ENCODE results near the gene AGO1. TPM values are rescaled to one million over a fixed set of nuclear protein-coding genes. Genes with fewer than 3 reads are reported as not detected.

AGO1 gene
- total RNA-seq, 1 donor from 2014 or later = 61.5 TPM

DNA sequence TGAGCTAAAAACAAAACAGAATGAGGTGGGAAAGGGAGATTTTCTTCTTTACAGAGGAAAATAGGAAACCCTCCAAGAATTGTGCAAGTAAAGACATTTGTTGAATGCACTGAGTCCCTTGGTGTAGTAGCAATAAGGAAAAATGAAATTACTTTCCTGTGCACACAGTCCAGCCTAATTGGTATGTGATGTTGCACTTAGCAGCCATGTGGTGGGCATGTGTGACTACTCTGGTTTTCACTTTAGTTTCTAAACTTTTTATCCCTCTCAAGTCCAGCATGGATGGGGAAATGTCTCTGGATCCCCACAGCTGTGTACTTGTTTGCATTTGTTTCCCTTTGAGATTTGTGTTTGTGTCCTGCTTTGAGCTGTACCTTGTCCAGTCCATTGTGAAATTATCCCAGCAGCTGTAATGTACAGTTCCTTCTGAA, 40.8 kb downstream of the AGO1 start:
- Mint-ChIP-seq H3K27ac (ENCODE audit: unreplicated experiment) (no peak overlapping the region), H3K36me3 (ENCODE audit: low read depth) (peaks cover 6% of the 10 kb centered on the region), H3K4me1 (no peaks in the 10 kb centered on the region), H3K27me3 (ENCODE audit: low read depth) (no peaks in the 10 kb centered on the region), H3K4me3 (no peak overlapping the region), H3K9me3 (no peaks in the 10 kb centered on the region)
- DNase-seq (ENCODE audit: low read depth, low spot score) = no peak
- TF ChIP-seq, protein P1, sequence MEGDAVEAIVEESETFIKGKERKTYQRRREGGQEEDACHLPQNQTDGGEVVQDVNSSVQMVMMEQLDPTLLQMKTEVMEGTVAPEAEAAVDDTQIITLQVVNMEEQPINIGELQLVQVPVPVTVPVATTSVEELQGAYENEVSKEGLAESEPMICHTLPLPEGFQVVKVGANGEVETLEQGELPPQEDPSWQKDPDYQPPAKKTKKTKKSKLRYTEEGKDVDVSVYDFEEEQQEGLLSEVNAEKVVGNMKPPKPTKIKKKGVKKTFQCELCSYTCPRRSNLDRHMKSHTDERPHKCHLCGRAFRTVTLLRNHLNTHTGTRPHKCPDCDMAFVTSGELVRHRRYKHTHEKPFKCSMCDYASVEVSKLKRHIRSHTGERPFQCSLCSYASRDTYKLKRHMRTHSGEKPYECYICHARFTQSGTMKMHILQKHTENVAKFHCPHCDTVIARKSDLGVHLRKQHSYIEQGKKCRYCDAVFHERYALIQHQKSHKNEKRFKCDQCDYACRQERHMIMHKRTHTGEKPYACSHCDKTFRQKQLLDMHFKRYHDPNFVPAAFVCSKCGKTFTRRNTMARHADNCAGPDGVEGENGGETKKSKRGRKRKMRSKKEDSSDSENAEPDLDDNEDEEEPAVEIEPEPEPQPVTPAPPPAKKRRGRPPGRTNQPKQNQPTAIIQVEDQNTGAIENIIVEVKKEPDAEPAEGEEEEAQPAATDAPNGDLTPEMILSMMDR (conservative IDR thresholded peaks at IDR 0.05) = no peak

DNA sequence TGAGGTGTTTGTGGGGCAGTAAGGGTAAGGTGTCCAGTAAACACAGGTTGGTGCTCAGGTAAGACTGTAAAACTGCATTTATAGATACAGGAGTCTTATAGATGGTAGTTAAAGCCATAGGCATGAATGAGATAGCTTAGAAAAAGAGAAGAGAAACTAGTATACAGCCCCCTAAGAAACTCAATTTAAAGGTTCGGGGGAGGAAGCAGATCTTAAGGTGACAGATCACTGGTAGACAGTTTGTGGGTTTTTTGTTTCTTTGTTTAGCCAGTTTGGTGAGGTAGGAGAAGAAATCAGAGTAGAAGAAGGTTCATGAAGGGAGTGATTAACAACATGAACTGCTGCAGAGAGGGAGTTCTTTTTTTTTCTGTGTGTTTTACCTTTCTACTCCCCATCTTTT, 41.8 kb downstream of the AGO1 start:
- TF ChIP-seq, protein P1 (conservative IDR thresholded peaks at IDR 0.05) = no peak

DNA sequence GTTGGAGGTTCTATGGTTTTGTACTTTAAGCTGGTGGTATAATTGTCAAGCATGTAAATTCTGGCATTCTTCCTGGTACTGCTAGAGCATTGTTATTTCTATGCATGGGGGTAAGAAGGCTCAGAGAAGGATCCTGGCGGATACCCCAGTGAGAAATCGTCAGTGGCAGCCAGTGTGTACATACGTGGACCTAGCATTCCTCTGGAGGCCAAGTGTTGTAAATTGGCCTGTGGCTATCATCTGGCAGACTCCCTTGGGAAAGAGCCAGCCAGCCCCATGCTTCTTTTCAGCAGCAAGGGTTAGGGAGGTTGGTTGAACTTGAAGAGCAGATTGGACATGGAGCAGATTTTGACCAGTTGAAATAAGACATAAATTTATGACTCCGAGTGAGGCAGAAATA, 42.7 kb downstream of the AGO1 start:
- Mint-ChIP-seq H3K36me3 (ENCODE audit: low read depth) (peaks cover 3% of the 10 kb centered on the region), H3K4me3 (peak overlapping the region; percentile 40), H3K4me1 (peaks cover 10% of the 10 kb centered on the region), H3K27me3 (ENCODE audit: low read depth) (no peaks in the 10 kb centered on the region), H3K27ac (ENCODE audit: unreplicated experiment) (no peak overlapping the region), H3K9me3 (no peaks in the 10 kb centered on the region)
- no peak for DNase-seq (ENCODE audit: low read depth, low spot score)
- TF ChIP-seq, protein P1 (conservative IDR thresholded peaks at IDR 0.05) = no peak

More for the DNA sequence above, 41.8 kb downstream of the AGO1 start:
- DNase-seq (ENCODE audit: low read depth, low spot score) = no peak
- Mint-ChIP-seq H3K4me3 (no peak overlapping the region), H3K4me1 (peaks cover 4% of the 10 kb centered on the region), H3K9me3 (no peaks in the 10 kb centered on the region), H3K27me3 (ENCODE audit: low read depth) (no peaks in the 10 kb centered on the region), H3K27ac (ENCODE audit: unreplicated experiment) (no peak overlapping the region), H3K36me3 (ENCODE audit: low read depth) (peaks cover 3% of the 10 kb centered on the region)

DNA sequence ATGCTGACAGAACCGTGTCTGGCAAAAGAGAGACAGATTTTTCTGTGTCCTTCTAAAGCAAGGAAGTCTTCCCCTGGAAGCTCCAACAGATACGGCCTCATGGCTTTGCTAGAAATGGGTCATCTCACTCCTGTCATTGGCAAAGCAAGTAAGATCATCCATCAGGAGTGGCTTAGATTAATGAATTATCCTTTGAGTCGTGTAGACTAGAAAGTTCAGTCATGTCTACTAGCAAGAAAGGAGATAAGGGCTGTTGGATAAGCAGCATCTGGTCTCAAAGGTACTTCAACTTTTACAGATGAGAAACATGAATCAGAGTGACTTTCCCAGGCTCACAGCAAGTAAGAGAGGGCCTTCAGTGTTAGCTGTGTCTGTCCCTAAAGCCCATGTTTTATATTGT, 44.5 kb downstream of the AGO1 start:
- TF ChIP-seq, protein P1 (conservative IDR thresholded peaks at IDR 0.05) = no peak
- Mint-ChIP-seq H3K9me3 (no peaks in the 10 kb centered on the region), H3K27me3 (ENCODE audit: low read depth) (no peaks in the 10 kb centered on the region), H3K27ac (ENCODE audit: unreplicated experiment) (no peak overlapping the region), H3K4me1 (peaks cover 21% of the 10 kb centered on the region), H3K36me3 (ENCODE audit: low read depth) (peaks cover under 1% of the 10 kb centered on the region), H3K4me3 (peak overlapping the region; percentile 42)
- no peak for DNase-seq (ENCODE audit: low read depth, low spot score)

DNA sequence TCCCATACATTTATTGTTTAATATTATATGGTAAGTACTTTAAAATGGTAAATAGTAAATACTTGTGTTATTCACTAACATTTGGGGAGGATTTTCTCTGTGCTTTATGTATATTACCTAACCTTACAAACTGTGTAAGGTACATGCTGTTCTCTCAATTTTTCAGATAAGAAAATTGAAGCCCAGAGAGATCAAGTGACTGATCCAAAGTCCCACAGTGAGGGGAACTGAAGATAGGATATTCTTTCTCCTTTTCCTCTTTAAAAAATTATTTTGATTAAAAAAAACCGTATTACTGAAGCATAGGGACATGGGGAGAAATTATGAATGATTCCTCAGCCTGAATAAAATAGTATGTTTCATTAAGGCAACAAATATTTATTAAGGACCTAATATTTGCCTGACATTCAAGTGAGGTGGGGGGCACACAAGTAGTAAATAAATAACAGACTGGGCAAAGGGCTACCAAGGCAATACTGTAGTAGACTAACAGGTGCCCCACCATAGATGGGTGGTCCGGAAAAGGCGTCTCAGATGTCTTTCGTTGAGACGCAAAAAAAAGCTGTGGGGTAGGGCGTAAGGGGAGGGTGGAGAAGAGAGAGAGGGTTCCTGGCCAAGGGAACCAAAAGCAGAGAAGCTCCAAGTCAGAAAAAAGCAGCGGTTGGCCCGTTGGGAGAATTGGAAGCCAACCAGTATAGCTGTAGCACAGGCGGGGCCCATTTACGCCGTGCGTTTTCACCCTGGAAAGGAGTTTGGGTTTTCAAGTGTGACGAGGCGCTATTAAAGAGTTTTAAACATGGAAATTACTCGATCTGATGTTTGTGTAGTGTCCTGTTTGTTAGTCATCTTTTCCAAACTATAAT, 47.0 kb downstream of the AGO1 start:
- TF ChIP-seq, protein P1 (conservative IDR thresholded peaks at IDR 0.05) = no peak
- H3K4me1 Mint-ChIP-seq = peaks cover 38% of the 10 kb centered on the region
- no peaks in the 10 kb centered on the region for H3K27me3 Mint-ChIP-seq (ENCODE audit: low read depth)
- peak overlapping the region; percentile 70 for H3K27ac Mint-ChIP-seq (ENCODE audit: unreplicated experiment)
- H3K36me3 Mint-ChIP-seq (ENCODE audit: low read depth) = no peaks in the 10 kb centered on the region
- DNase-seq (ENCODE audit: low read depth, low spot score) = peak; percentile 12
- H3K4me3 Mint-ChIP-seq = peak overlapping the region; percentile 95
- H3K9me3 Mint-ChIP-seq = no peaks in the 10 kb centered on the region
